Stomach (tissue), 4 donors: ENCODE data around the gene DNAI1.
"Not testable (repeated sequence)": the region's sequence is repeated elsewhere in the genome, so short reads cannot be mapped to it uniquely, and the experiment has no call there.

Experiments
- POLR2A ChIP-seq, 4 donors: fragments of 450-650 bp; IDR thresholded peaks; one replicate each; pipeline ENCODE4 v1.6.1; 2016; ENCODE audit warnings: antibody characterized with exemption in 4 of 4, control low read depth in 2 of 4, mild to moderate bottlenecking in 1 of 4, moderate library complexity in 1 of 4
- POLR2AphosphoS5 ChIP-seq, 3 donors: sonication (generic); formaldehyde crosslinking; IDR thresholded peaks; one replicate each; pipeline ENCODE4 v1.6.1; 2016; ENCODE audit warnings: antibody characterized with exemption in 3 of 3
- TF ChIP-seq, protein P1 (sequence below), 7 experiments: fragments of 450-650 bp in 4 of 7; fragments of 200-600 bp in 3 of 7; sonication (generic) in 3 of 7; IDR thresholded peaks; one replicate each; pipeline ENCODE4 v1.5.1; 2016 to 2019; ENCODE audit warnings: antibody characterized with exemption in 7 of 7, control low read depth in 2 of 7, mild to moderate bottlenecking in 1 of 7

GRCh38 chr9:34437926-34438307 is 20.7 kb upstream of the DNAI1 start:
- TF ChIP-seq, protein P1, sequence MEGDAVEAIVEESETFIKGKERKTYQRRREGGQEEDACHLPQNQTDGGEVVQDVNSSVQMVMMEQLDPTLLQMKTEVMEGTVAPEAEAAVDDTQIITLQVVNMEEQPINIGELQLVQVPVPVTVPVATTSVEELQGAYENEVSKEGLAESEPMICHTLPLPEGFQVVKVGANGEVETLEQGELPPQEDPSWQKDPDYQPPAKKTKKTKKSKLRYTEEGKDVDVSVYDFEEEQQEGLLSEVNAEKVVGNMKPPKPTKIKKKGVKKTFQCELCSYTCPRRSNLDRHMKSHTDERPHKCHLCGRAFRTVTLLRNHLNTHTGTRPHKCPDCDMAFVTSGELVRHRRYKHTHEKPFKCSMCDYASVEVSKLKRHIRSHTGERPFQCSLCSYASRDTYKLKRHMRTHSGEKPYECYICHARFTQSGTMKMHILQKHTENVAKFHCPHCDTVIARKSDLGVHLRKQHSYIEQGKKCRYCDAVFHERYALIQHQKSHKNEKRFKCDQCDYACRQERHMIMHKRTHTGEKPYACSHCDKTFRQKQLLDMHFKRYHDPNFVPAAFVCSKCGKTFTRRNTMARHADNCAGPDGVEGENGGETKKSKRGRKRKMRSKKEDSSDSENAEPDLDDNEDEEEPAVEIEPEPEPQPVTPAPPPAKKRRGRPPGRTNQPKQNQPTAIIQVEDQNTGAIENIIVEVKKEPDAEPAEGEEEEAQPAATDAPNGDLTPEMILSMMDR (IDR thresholded peaks at IDR 0.05) = not testable (repeated sequence)
- not testable (repeated sequence) for TF ChIP-seq POLR2A, POLR2AphosphoS5 (IDR thresholded peaks at IDR 0.05)
